ENCODE results near the gene ILF3.
"Not testable (repeated sequence)": the region's sequence is repeated elsewhere in the genome, so short reads cannot be mapped to it uniquely, and the experiment has no call there.

Gene ILF3

DNA sequence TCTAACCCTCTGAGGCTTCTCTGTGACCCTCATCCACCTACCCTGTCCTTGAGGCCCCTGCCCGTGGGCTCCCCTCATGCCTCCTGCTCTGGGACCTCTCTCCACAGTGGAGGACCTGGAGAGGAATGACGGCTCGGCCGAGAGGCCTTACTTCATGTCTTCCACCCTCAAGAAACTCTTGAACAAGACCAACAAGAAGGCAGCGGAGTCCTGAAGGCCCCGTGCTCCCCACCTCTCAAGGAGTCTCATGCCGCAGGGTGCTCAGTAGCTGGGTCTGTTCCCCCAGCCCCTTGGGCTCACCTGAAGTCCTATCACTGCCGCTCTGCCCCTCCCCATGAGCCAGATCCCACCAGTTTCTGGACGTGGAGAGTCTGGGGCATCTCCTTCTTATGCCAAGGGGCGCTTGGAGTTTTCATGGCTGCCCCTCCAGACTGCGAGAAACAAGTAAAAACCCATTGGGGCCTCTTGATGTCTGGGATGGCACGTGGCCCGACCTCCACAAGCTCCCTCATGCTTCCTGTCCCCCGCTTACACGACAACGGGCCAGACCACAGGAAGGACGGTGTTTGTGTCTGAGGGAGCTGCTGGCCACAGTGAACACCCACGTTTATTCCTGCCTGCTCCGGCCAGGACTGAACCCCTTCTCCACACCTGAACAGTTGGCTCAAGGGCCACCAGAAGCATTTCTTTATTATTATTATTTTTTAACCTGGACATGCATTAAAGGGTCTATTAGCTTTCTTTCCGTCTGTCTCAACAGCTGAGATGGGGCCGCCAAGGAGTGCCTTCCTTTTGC lies 10.8 kb upstream of the ILF3 start:
- no peak for DNase-seq

DNA sequence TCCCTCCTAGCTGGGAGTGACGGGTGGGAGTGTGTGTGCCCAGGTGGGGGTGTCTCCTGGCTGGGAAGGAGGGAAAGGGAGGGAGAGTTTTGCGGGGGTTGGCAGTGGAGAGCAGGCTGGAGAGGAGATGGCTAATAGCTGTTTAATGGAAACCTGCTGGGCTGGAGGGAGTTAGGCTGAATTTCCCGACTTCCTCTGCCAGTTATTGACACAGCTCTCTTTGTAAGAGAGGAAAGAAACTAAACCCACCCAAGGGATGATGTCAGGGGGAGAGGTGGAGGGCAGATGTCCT lies 10.2 kb upstream of the ILF3 start:
- no peak for DNase-seq

DNA sequence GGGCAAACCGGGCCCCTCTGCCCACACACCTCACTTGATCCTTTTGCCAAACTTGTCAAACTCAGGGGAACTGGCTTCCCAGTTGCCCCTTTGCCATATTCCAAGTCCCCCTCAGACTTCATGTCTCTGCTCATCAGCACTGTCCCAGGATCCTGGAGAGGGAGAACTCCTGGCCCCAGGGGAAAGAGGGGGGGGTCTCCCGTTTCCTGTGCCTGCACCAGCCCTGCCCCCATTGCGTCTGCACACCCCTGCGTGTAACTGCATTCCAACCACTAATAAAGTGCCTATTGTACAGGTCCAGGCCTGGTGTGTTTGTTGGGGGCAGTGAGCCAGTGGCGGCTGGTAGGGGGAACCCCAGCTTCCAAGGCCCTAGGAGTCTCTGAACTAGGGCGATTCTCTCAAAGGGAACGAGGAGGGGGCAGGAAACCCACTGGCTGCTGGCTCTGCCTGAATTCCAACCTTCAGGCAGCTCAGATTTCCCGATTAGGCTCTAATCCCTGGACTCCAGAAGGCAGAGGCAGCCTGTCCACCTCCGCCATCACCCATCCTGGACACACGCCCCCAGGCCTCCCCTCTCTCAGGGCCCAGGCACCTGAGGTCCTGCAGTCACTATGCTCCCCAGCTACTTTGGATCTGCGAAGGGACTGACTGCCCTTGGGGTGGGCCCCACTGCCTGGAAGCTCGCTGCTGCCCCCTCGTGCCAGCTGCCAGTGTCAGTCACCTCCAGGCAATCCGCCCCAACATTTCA lies 9.7 kb upstream of the ILF3 start:
- DNase-seq, result peak; percentile 40

- no peak for DNase-seq
These were observed 7.5 kb upstream of the ILF3 start for GRCh38 chr19:10646456-10647159.

- no peak for DNase-seq
These were observed 5.8 kb upstream of the ILF3 start for GRCh38 chr19:10648360-10648759.

GRCh38 chr19:10651851-10652250 lies 2.3 kb upstream of the ILF3 start:
- no peak for DNase-seq

DNA sequence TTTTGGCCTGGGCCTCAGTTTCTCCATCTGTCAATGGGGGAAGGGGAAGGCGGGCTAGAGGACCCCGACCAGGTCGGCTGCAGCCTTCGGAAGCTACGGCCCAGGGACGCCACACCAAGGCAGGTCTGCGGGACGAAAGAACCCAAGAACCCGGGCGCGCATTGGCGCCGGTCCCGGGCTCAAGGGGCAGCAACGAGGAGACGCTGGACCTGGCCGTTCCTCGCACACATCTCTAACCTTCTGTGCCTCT lies 739 bp upstream of the ILF3 start:
- DNase-seq, result no peak

DNA sequence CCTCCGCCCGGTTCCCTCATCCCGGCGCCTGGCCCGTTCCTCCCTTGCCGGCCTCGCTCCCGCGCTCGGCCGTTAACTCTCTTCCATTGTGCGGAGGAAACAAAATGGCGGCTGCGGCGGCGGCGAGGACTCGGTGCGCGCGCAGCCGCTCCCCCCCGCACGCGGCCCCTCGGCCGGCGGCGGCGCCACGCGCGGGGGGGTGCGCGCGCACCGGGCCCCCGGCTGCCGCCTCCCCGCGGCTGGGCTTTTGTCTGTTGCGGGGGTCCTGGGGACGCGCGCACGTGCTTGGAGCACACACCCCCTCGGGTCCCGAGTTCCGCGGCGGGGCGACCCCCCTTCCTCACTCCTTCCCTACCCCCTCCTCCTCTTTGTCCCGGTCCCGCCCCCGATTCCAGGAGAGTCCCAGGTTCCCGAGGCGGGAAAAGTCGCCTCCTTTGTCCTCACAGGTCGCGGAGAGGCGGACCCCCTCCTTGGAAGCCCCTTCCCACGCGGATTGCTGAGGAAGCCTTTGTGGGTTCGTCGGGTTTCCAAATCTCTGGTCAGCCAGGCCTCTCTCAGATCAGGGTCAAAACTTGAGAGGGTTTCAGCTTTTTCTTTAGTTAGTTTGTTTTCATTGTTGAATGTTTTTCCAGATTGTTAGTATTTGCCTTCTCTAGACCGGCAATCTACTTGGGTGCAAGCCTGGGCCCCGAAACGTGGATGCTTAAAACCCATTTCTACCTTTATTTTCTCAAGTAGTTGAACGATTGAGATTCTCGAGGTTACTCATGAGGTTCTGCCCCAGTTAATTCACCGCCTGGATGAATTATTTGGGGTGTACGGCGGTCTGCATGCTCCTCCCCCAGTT lies 687 bp downstream of the ILF3 start:
- peak; percentile 22 for DNase-seq

- DNase-seq, result no peak
These were observed 1.5 kb downstream of the ILF3 start for GRCh38 chr19:10655457-10656312.

DNA sequence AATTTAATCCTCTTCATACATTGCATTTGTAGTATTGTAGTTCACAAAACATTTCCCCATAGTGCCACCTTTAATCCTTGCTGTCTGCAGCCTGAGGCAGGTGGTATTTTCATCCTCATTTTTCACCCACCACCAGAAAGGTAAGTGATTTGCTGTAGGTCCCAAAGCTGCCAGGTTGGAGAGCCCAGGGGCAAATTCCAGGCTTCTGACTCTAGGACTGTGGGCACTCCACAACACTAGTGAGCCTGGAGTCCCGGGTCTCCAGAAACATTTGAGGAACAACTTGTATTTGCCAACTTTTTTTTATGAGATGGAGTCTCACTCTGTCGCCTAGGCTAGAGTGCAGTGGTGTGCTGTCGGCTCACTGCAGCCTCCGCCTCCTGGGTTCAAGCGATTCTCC lies 6.2 kb downstream of the ILF3 start:
- no peak for DNase-seq

DNA sequence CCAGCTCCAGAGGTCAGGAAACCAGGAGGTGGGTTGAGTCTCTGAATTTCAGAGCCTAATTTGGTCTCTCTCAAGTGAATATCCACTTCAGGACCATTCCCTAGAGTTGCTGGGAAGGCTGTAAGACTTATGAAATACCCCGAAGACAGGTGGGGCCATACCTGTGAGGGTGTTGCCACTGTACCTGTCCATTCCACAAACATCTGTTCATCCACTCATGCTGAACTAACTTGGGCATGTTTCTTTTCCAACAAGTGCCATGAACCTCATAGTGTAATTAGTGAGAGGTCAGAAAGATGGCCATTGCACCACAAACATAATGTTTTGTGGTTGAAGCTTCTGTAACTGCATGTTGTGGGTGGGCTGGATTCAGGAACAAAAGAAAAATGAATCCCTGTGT lies 7.8 kb downstream of the ILF3 start:
- DNase-seq, result no peak

DNA sequence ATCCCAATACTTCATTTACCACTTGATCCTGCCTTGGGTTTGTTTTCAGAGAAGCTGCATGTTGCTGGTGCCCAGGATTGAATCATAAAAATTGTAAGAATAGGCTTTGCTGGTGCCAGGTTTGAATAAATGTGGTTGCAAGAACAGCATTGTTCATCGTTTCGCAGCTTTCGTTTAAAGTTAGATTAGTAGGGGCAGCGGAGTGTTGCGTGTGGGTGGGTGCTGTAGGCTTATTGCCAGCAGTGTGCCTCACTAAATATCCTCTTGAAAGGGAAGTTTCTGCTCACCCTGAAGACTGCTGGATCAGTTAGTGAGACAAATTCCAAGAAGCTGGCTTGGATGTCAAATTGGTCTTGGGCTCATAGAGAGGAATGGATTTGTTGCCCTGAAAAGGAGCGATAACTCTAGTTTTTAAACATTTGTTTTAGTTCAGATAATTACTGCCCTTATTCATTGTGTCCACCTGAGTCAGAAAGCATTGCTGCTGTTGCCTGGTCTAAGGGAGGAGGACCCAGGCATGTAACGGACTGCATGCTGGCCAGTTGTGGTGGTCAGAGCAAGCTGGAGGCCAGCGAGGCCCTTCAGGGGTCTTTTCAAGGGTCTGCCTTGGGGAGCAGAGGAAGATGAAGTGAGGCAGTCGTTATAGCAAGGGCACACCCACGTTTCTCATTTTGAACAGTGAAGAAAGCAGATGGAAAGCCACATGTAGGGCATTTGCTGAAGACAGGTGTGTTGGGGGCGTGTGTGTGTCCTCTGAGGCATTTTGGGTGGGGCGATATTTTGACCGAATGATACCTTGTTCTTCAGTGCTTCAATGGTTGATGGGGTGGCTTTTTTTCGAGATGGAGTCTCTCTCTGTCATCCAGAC lies 8.5 kb downstream of the ILF3 start:
- DNase-seq, result no peak

DNA sequence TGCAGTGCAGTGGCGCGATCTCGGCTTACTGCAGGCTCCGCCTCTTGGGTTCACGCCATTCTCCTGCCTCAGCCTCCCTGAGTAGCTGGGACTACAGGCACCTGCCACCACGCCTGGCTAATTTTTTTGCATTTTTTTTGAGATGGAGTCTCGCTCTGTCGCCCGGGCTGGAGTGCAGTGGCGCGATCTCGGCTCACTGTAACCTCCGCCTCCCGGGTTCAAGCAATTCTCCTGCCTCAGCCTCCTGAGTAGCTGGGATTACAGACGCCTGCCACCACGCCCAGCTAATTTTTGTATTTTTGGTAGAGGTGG lies 9.1 kb downstream of the ILF3 start:
- not testable (repeated sequence) for DNase-seq

GRCh38 chr19:10667867-10668266 lies 13.7 kb downstream of the ILF3 start:
- DNase-seq, result no peak

DNA sequence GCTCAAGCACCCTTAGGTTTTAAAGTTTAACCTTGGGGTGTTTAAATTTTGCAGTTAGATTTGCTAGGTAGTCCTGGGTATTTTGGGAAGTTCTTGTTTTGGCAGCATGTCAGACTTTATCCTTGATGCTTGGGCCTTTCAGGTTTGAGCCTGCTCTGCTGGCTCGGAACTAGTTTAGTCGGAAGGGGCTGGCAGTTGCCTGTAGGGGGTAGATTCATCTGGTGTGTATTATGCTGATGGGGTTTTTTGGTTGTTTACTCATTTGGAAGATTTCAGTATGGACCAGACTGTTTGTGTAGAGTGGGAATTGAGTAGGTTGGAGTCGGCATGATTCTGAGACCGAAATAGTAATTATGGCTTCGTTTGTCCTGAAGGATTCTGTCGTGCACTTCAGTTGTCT lies 15.1 kb downstream of the ILF3 start:
- no peak for DNase-seq

- no peak for DNase-seq
These were observed 16.0 kb downstream of the ILF3 start for GRCh38 chr19:10670182-10670581.

- DNase-seq, result no peak
These were observed 17.0 kb downstream of the ILF3 start for GRCh38 chr19:10670876-10671804.

- not testable (repeated sequence) for DNase-seq
These were observed 17.8 kb downstream of the ILF3 start for GRCh38 chr19:10671922-10672321.

DNA sequence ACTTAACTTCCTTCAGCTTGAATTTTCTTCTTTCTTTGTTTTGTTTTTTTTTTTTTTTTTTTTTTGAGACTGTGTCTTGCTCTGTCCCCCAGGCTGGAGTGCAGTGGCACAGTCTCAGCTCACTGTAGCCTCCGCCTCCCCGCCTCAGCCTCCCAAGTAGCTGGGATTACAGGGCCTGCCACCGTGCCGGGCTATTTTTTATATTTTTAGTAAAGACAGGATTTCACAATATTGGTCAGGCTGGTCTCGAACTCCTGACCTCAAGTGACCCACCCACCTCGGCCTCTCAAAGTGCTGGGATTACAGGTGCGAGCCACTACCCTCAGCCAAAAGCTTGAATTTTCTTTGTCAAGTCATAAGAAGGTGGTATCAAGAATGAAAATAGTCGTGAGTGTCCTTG lies 21.1 kb downstream of the ILF3 start:
- DNase-seq, result not testable (repeated sequence)

DNA sequence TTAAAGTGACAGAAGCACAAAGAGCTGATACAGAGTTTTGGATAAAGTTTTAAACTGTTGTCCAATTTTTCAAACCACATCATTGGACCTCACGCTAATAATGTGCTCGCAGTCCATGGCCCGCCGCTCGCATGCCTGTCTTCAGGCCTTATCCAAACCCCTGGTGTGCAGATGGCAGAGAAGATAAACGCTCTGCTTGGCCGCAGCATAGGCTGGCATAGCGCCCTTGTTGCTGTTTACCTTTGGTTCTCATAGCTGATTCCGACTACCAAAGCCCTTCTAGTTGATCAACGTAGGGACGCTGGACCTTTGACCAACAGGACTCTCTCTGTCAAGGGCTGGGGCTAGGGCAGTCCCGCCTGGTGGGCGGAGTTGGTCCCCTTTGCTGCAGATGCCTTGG lies 23.6 kb downstream of the ILF3 start:
- no peak for DNase-seq

DNA sequence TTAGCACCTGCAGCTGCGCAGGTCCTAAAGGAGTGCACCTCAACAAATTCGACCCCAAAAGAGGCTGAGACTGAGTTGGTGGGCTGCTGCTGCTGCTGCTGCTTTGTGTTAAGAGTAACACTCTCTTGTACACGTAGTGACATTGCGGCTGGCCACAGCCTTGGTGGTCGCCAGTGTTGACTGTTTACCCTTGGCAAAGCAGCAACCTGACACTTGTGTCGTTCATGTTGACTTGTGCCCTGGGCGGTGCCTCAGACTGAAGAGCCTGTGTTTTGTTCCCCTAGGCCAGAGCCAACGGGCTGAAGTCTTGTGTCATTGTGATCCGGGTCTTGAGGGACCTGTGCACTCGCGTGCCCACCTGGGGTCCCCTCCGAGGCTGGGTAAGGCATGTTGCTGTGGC lies 24.7 kb downstream of the ILF3 start:
- no peak for DNase-seq

Measured in KG1 (cell line).